Activated naive CD8-positive, alpha-beta T cell treated with anti-CD3 and anti-CD28 coated beads, Interleukin-2, amount 10 ng/mL, durations not matched to agents 7 days and 5 days (primary cell): ENCODE data around the gene PIP4P1. TPM values are rescaled to one million over a fixed set of nuclear protein-coding genes. Genes with fewer than 3 reads are reported as not detected.
A peak's percentile ranks its signal among the peaks of the same experiment; 100 is the strongest.
"Not testable (repeated sequence)": the region's sequence is repeated elsewhere in the genome, so short reads cannot be mapped to it uniquely, and the experiment has no call there.

Source experiments
- ATAC-seq: fragments of 150-1000 bp; cut with Tn5 transposase; one replicate; pipeline ENCODE4 v1.10.0; 2021; ENCODE audit warnings: low read depth, moderate library complexity
- POLR2A ChIA-PET: fragments of 350-600 bp; sonication (Branson Sonifier 250); formaldehyde crosslinking; loops from one replicate; lab custom pipeline; 2021; ENCODE audit warnings: antibody characterized with exemption; lab: Charles Lee
- DNase-seq: peaks from one replicate; pipeline ENCODE4 v3.0.0; 2021
- H3K27ac Mint-ChIP-seq: one replicate; pipeline ENCODE4 v1.8.0; 2022; ENCODE audit warnings: mild to moderate bottlenecking, mixed read lengths
- H3K27me3 Mint-ChIP-seq: one replicate; pipeline ENCODE4 v1.8.0; 2022; ENCODE audit warnings: mild to moderate bottlenecking, moderate library complexity, mixed read lengths
- H3K36me3 Mint-ChIP-seq: one replicate; pipeline ENCODE4 v1.8.0; 2021; ENCODE audit warnings: mild to moderate bottlenecking, mixed read lengths
- H3K4me1 Mint-ChIP-seq: one replicate; pipeline ENCODE4 v1.8.0; 2021; ENCODE audit warnings: mixed read lengths
- H3K4me3 Mint-ChIP-seq: one replicate; pipeline ENCODE4 v1.8.0; 2022; ENCODE audit warnings: mild to moderate bottlenecking, moderate library complexity, mixed read lengths
- H3K9me3 Mint-ChIP-seq: one replicate; pipeline ENCODE4 v1.8.0; 2021; ENCODE audit warnings: mixed read lengths
- total RNA-seq, 2 experiments: library from RNA; stranded (reverse); gene quantifications; one replicate each; pipeline ENCODE4 v1.2.3, GENCODE V29; 2021

The PIP4P1 gene
- total RNA-seq, 2 experiments from 2014 or later, result 42.4 to 45.8 TPM

GRCh38 chr14:20443650-20444049 lies 17.6 kb downstream of the PIP4P1 start:
- POLR2A ChIA-PET, result interaction anchor here (1.1 kb wide), 1 partner anchor 11 kb away, joined by 4 read pairs; the partner anchor contains the start of genes APEX1 and OSGEP
- H3K9me3 Mint-ChIP-seq, H3K4me3 Mint-ChIP-seq, ATAC-seq, H3K27me3 Mint-ChIP-seq, DNase-seq, H3K27ac Mint-ChIP-seq: not testable (repeated sequence)
- Mint-ChIP-seq H3K4me1 (peaks cover 22% of the 10 kb centered on the region), H3K36me3 (peaks cover 21% of the 10 kb centered on the region)

GRCh38 chr14:20441461-20441860 lies 19.8 kb downstream of the PIP4P1 start:
- Mint-ChIP-seq H3K27me3 (no peaks in the 10 kb centered on the region), H3K9me3 (no peaks in the 10 kb centered on the region), H3K4me1 (peaks cover 25% of the 10 kb centered on the region), H3K27ac (peak overlapping the region; percentile 92), H3K36me3 (peaks cover 8% of the 10 kb centered on the region), H3K4me3 (peak overlapping the region; percentile 82)
- no peak for DNase-seq
- no peak for ATAC-seq
- POLR2A ChIA-PET, result interaction anchor here (0.5 to 3.1 kb wide), 5 partner anchors 11 to 28 kb away, joined by 3 to 18 read pairs (median 4); partner anchors contain the start of genes APEX1, OSGEP and PNP

DNA sequence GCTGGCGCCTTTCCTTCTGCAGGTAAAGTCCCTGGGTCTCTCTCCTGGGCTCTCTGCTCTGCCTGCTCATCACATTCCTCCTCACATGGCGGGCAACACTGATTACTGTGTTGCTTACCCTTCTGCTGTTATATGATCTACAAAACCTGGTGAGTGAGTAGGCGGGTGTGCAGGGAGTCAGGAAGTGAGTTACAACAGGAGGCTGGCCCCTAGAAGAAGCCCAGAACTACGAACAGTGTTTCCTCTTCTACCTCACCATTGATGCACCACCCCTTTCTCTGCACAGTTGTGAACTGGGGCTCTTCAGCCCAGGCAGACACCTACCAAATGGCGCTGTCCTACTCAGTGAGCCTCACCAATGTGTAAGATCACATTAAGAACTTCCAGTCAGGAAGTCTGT lies 20.4 kb downstream of the PIP4P1 start:
- Mint-ChIP-seq H3K27ac (peak overlapping the region; percentile 92), H3K4me1 (peaks cover 25% of the 10 kb centered on the region), H3K36me3 (peaks cover 8% of the 10 kb centered on the region), H3K9me3 (no peaks in the 10 kb centered on the region), H3K27me3 (no peaks in the 10 kb centered on the region), H3K4me3 (peak overlapping the region; percentile 82)
- POLR2A ChIA-PET, result interaction anchor here (0.5 to 3.1 kb wide), 6 partner anchors 11 to 25 kb away, joined by 3 to 18 read pairs (median 4); partner anchors contain the start of genes APEX1, OSGEP and PIP4P1
- ATAC-seq, result peak; percentile 99
- DNase-seq, result peak; percentile 49

- Mint-ChIP-seq H3K27me3 (no peaks in the 10 kb centered on the region), H3K9me3 (no peaks in the 10 kb centered on the region), H3K4me3 (peak overlapping the region; percentile 82), H3K36me3 (peaks cover 8% of the 10 kb centered on the region), H3K27ac (peak overlapping the region; percentile 92), H3K4me1 (peaks cover 25% of the 10 kb centered on the region)
- ATAC-seq (no peak), DNase-seq (no peak)
- POLR2A ChIA-PET, result interaction anchor here (0.9 to 3.1 kb wide), 5 partner anchors 11 to 29 kb away, joined by 3 to 18 read pairs (median 4); partner anchors contain the start of genes APEX1, OSGEP and PIP4P1
Observed at GRCh38 chr14:20440465-20440864, 20.8 kb downstream of the PIP4P1 start.

DNA sequence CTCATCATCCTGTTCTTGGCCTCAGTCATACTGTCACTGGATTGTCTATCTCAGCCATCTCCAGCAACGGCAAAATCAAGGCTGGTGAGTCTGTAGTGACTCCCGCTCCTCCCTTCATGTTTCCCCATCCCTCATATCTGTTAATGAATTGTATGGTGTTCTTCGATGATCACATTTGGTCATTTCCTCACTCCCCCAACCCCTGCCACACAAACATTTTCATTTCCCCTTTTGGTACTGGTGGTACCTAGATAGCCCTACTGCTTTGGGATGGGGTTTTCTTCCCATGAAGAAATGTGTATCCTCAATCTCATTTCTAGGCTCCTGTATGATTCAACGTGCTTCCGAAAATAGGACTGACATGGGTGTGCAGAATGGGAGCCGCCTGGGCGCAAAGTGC lies 22.6 kb downstream of the PIP4P1 start:
- Mint-ChIP-seq H3K27ac (no peak overlapping the region), H3K27me3 (no peaks in the 10 kb centered on the region), H3K36me3 (peaks cover 8% of the 10 kb centered on the region), H3K4me3 (no peak overlapping the region), H3K4me1 (peaks cover 25% of the 10 kb centered on the region), H3K9me3 (no peaks in the 10 kb centered on the region)
- DNase-seq, result no peak
- no peak for ATAC-seq
- POLR2A ChIA-PET, result interaction anchor here (0.8 kb wide), 1 partner anchor 16 kb away, joined by 3 read pairs; the partner anchor contains the start of genes APEX1 and OSGEP

DNA sequence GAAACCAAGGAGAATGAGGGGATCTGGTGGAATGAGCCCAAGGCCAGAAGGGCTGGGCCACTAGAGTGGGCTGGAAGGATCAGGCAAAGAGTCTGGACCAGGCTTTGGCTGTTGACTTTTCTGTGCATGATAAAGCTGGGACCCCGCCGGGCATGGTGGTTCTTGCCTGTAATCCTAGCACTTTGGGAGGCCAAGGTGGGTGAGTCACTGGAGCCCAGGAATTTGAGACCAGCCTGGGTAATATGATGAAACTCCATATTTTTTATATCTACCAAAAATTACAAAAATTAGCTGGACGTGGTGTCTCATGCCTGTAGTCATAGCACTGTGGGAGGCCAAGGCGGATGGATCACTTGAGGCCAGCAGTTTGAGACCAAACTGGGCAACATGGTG lies 24.9 kb downstream of the PIP4P1 start:
- peaks cover 16% of the 10 kb centered on the region for H3K4me1 Mint-ChIP-seq
- no peak for ATAC-seq

GRCh38 chr14:20435582-20436362 lies 25.5 kb downstream of the PIP4P1 start, which contains the start of gene KLHL33:
Gene KLHL33, minus strand, starts transcription at chr14:20436166. Its CDS starts 355 bp downstream, at chr14:20435811.
- DNase-seq, result no peak
- no peaks in the 10 kb centered on the region for H3K36me3 Mint-ChIP-seq
- H3K9me3 Mint-ChIP-seq, result no peaks in the 10 kb centered on the region
- no peak within 1 kb of the TSS for H3K4me3 Mint-ChIP-seq
- POLR2A ChIA-PET, result interaction anchor here (1.2 kb wide), 1 partner anchor 93 kb away, joined by 3 read pairs; no protein-coding TSS in a partner anchor
- no peak for ATAC-seq
- peaks cover 12% of the 10 kb centered on the region for H3K4me1 Mint-ChIP-seq
- H3K27ac Mint-ChIP-seq, result no peak within 1 kb of the TSS
- peaks cover 3% of the 10 kb centered on the region for H3K27me3 Mint-ChIP-seq

More for the DNA sequence above, 24.9 kb downstream of the PIP4P1 start:
- DNase-seq, result no peak
- peaks cover 3% of the 10 kb centered on the region for H3K27me3 Mint-ChIP-seq
- H3K4me3 Mint-ChIP-seq, result no peak overlapping the region
- H3K27ac Mint-ChIP-seq, result no peak overlapping the region
- no peaks in the 10 kb centered on the region for H3K9me3 Mint-ChIP-seq
- POLR2A ChIA-PET, result interaction anchor here (0.5 kb wide), 1 partner anchor 35 kb away, joined by 3 read pairs; no protein-coding TSS in a partner anchor
- no peaks in the 10 kb centered on the region for H3K36me3 Mint-ChIP-seq

DNA sequence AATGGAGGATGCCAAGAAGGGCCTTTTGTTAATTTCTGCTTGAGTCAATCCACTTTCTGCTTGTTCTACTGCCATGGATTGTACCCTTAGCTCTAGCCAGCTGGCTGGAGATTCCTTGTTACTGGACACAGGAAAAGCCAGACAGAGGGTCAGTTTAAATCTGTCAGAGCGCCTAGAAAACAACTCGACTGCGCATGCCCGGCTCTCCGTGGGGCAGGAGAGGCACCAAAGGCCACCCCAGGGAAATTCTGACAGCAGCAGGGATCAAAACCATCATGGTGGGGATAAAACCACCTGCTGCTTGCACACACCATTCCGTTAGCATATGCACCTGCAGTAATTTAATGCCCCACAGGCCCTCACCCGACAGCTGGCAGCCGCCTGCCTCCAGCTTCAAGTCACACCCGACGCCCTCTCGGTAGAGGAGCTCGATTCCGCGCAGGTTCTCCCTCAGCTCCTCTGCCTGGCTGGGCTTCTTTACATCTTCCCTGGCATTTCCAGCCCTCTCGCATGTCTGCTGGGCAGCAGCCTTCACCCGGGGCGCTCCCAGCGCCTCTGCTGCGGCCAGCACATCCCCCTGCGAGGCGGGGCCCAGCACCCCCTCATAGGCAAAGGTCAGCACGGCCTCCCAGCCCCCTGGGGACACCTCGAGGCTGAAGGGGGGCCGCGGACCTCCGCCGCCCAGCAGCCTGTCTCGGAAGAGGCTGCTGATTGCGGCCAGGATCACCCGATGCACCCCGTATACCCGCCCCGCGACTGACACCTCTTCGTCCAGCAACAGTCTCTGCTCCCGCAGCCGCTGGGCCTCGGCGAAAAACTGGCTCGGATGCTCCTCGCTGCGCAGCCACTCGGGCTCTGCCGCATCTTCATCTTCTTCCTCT lies 26.3 kb downstream of the PIP4P1 start:
- Mint-ChIP-seq H3K4me3 (no peak overlapping the region), H3K27me3 (peaks cover 3% of the 10 kb centered on the region), H3K9me3 (no peaks in the 10 kb centered on the region), H3K36me3 (no peaks in the 10 kb centered on the region), H3K27ac (no peak overlapping the region), H3K4me1 (peaks cover 7% of the 10 kb centered on the region)
- POLR2A ChIA-PET, result interaction anchor here (1.2 kb wide), 1 partner anchor 92 kb away, joined by 3 read pairs; no protein-coding TSS in a partner anchor
- no peak for ATAC-seq
- DNase-seq, result no peak

- ATAC-seq, result peak; percentile 82
Observed at GRCh38 chr14:20429801-20430669, 31.2 kb downstream of the PIP4P1 start.

GRCh38 chr14:20428802-20429201 lies 32.4 kb downstream of the PIP4P1 start:
- Mint-ChIP-seq H3K27ac (peak overlapping the region; percentile 94), H3K27me3 (peaks cover 3% of the 10 kb centered on the region), H3K9me3 (no peaks in the 10 kb centered on the region), H3K36me3 (peaks cover 15% of the 10 kb centered on the region), H3K4me1 (peaks cover 36% of the 10 kb centered on the region), H3K4me3 (peak overlapping the region; percentile 83)
- DNase-seq, result no peak
- POLR2A ChIA-PET, result interaction anchor here (0.6 to 4.3 kb wide), 9 partner anchors 12 to 191 kb away, joined by 3 to 35 read pairs (median 9); partner anchors contain the start of genes APEX1, OSGEP, PARP2 and PIP4P1
- ATAC-seq, result no peak

More at GRCh38 chr14:20429801-20430669, 31.2 kb downstream of the PIP4P1 start:
- peaks cover 12% of the 10 kb centered on the region for H3K36me3 Mint-ChIP-seq
- peak overlapping the region; percentile 94 for H3K27ac Mint-ChIP-seq
- peaks cover 3% of the 10 kb centered on the region for H3K27me3 Mint-ChIP-seq
- peaks cover 33% of the 10 kb centered on the region for H3K4me1 Mint-ChIP-seq
- POLR2A ChIA-PET, result interaction anchor here (1.4 to 4.3 kb wide), 7 partner anchors 11 to 87 kb away, joined by 4 to 35 read pairs (median 10); partner anchors contain the start of genes APEX1, OSGEP, PARP2 and PIP4P1
- no peaks in the 10 kb centered on the region for H3K9me3 Mint-ChIP-seq
- peak; percentile 67 for DNase-seq
- peak overlapping the region; percentile 83 for H3K4me3 Mint-ChIP-seq

- H3K4me3 Mint-ChIP-seq, result peak overlapping the region; percentile 83
- H3K4me1 Mint-ChIP-seq, result peaks cover 36% of the 10 kb centered on the region
- DNase-seq, result peak; percentile 41
- ATAC-seq, result peak; percentile 23
- peak overlapping the region; percentile 94 for H3K27ac Mint-ChIP-seq
- peaks cover under 1% of the 10 kb centered on the region for H3K27me3 Mint-ChIP-seq
- H3K9me3 Mint-ChIP-seq, result no peaks in the 10 kb centered on the region
- POLR2A ChIA-PET, result interaction anchor here (1.5 to 4.3 kb wide), 5 partner anchors 11 to 85 kb away, joined by 6 to 35 read pairs (median 10); partner anchors contain the start of genes APEX1, OSGEP, PARP2 and PIP4P1
- peaks cover 15% of the 10 kb centered on the region for H3K36me3 Mint-ChIP-seq
Observed at GRCh38 chr14:20428010-20428365, 33.2 kb downstream of the PIP4P1 start.
